GM21576 (cell line): ENCODE data around the gene SYNPO2.

Experiments
- ATAC-seq: cut with Tn5 transposase; IDR thresholded peaks from one replicate; pipeline ENCODE4 v1.9.1; 2021; ENCODE audit warnings: mild to moderate bottlenecking, moderate library complexity; ENCODE audit not compliant: unreplicated experiment

SYNPO2 gene

DNA sequence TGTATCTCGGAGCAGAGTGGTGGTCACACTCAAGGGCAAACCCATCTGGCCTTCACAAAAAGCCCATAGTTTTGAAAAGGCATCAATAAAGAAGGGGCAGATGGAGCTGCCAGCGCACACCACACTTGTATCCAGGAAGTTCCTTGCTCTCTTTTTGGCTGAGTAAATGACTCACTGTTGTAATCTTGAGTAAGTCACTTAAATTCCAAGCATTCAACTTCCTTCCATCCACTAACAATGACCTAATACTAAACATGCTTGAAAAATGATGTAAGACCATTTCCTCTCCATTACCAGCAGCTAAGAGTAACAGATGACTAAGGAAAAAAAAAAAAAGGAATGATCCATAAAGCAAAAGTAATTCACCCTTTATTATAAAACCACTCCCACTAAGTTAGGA is 214.6 kb downstream of the SYNPO2 start:
- ATAC-seq = no peak

DNA sequence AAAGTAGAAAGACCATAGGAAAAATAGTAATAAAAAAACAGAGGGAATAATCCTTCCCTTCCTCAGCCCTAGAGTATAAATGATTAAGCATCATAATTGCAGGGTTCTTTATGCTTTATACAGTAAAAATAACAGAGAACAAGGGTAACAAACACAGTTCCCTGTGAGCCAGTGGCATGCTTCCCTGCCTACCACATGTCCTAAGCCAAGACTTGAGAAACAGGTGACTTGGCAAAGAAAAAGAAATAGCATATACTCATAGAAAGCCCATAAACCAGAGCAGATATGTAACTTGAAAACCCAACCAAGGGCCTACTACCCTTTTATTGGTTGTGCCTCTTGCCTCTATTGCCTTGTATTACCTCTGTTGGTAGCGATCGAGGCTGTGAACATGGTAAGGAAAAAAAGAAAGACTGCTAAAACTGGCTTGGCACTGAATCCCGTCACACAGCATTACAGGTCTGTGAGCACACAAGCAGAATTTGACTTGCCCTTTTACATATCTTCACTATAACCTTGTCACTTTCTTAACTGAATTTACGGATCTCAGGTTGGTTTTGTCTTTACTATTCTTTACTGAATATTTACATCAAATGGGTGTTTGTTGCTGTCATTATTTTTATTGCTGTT is 216.1 kb downstream of the SYNPO2 start:
- ATAC-seq = no peak

DNA sequence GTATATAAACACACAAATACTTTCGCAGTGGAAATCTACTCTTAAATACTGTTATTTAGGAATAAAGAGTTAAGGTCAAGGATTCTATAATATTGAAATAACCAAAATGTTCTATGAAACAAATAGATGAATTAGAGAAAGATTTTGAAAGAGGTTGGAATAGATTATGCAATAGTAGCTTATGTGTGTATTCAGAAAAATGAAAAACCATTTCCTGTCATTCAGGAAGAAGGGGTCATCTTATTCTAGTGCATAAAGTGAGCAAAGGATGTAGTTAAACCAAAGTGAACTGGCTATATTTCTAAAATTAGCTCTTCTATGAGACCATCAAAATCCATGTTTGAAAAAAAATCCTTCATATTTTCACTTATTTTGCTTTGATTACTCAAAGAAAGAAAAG is 217.0 kb downstream of the SYNPO2 start:
- ATAC-seq = no peak

DNA sequence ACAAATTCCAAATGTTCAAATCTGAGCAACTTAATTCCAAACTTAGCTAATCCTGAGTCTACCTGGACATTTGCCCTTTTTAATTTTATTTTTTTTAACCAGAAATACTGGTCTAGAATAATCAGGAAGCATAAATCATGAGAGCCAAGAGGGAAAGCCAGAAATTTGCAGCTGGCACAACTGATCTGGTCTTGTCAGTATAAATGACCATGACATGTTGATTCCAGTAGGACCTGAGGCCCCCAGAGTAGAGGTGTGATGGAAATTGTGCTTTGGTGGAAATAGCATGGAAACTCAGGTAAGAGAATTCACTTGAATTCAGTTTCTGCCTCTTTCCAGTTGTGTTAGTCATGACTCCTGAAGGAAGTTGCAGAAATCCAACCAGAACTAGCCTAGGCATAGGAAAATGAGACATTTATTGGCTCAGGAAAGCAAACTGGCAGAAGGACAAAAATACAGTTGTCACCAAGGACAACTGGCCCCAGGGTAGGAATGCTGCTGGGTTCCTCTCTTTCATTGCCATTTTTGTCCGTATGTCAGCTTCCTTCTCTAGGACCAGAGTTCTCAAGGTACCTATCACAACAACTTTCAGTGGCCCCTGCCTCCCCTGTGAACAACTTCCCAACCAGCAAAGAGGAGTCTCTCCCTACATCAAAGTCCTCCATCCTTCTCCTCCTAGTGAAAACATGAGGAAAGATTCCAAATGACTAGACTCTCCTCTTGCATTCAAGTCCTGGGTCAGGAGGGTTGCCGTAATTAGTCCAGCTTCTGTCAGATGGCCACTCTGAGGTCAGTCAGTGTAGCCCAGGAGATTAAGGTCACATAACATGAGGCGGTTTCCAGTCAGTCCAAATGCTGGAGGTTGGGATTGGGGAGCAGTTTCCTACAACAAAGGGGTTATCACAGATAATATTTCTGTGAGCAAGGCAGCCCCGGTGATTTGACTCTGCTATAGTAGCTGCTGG is 217.7 kb downstream of the SYNPO2 start:
- ATAC-seq = no peak

DNA sequence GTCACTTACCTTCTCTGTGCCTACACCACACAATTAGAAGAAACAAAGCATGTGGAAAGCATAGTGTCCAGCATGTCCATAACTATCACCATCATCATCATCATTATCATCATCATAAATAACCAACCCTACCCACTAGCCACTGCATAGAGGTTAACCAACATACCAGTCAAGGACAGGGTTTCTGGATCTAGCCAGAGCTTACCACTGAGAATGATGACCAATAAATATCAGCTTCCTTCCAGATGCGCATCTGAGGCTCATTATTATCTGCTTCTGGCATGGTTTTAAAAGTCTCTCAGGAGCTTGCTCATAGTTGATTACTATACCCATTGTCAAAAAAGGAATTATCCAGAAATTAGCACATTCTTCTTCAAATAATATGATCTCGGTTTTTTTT is 221.5 kb downstream of the SYNPO2 start:
- no peak for ATAC-seq
